ENCODE results near the gene TRMU.

TRMU gene

DNA sequence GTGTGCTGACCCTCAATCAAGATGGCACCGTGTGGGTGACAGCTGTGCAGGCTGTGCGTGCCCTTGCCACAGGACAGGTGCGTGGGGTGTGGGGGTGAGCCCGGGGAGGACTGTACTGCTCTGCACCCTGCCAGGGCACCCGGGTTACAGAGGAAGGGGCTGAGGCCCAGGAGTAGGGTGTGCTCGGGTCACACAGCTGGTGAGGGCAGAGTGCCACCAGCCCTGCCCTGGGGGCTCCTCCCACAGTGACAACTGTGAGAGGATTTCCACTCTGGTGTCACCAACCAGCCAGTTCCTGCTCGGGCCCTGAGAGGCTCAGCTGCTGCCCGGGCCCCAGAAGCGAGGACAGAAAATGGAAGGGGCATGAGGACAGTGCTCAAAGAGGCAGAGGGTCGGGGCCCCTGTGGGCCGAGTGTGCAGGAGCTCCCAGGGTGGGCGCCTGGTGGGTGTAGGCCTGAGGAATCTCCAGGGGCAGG is 20.5 kb downstream of the TRMU start:
- no peak for DNase-seq (ENCODE audit: low read depth in 2 of 2)

DNA sequence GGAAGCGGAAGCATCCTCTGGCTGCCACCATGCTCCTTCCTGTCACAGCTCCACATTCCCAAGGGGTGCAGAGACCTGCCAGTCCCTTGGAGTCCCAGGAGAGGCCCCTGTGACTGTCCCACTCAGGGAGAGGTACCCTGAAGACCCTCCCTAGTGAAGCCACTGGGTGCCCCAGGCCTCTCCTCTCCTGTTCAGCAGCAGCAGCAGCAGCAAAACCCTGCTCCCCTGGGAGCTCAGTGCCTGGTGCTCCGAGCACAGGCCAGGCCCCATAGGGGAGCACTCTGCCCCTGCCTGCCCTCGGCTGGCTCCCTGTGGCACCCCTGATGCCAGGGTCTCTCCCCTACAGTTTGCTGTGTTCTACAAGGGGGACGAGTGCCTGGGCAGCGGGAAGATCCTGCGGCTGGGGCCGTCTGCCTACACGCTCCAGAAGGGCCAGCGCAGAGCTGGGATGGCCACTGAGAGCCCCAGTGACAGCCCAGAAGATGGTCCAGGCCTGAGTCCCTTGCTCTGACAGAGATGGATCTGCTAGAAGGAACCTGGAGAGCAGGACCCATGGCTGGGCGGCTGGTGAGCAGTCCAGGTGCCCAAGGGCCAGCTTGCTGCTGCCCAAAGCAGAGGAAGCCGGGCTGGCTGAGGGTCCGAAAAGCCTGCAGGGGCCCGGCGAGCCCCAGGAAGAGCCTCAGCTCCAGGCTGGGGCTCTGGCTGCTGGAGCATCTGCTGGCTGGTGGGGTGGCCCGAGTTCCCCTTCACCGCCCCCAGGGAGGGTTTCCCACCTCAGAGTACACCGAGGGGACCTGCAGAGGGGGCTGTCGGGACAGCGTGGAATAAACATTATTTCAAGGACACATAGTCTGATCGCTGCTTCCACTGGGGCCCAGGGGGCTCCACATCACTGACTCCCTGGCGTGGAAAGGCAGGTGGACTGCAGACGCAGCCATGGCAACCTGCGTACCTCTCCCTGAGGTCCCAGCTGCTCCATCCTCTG is 21.3 kb downstream of the TRMU start:
- DNase-seq (ENCODE audit: low read depth in 2 of 2), result no peak

DNA sequence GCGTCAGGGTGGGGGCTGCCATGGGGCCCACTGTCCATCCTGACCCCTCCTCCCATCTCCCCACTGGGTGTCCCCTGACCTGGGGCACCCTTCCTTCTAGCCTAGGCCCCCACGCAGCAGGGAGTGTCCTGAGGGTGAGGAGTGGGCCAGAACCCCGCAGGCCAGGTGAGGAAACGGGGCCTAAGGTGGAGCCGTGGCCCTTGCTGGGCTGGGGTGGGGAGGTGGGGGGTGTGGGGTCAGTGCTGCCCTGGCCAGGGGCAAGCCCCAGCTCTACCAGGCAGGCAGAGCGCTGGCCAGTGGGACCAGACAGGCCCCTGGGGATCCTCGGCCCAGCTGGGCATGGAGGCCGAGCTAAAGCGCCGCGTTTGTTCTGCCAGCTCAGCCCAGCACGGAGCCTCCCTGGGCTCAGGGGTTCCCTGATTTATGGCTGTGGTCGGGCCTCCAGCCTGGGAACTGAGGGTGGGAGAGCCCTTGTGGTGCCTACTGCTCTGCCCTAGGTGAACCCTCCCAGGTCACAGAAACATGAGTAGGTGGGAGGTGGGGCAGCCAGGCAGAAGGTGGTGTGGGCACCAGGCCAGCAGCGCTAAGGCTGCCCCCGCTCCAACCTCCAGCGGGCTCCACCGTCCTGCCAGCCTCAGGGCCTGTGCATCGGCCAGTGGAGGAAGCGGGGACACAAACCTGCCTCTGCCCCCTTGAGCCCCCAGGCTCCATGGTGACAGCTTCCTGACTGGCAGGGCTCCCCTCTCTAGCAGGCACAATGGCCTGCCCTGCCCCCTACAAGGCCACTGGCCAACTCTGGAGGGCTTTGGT is 22.4 kb downstream of the TRMU start:
- DNase-seq (ENCODE audit: low read depth in 2 of 2), result no peak

DNA sequence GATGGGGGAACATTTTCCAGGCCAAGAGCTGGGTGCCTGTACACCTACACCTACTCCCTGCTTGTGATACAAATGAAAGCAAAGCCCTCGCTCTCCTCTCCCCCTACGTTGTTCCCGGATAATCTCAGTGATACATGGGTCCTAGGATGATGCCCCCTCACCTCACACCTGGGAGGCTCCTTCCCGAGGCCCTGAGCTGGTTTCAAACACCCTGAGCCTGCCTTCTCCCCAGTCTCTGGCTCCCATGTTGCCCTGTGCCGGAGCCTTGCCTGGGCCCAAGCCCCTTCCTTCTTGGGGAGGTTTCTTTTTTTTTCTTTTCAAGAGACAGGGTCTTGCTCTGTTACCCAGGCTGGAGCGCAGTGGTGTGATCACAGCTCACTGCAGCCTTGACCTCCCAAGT is 23.3 kb downstream of the TRMU start:
- DNase-seq (ENCODE audit: low read depth in 2 of 2), result no peak

DNA sequence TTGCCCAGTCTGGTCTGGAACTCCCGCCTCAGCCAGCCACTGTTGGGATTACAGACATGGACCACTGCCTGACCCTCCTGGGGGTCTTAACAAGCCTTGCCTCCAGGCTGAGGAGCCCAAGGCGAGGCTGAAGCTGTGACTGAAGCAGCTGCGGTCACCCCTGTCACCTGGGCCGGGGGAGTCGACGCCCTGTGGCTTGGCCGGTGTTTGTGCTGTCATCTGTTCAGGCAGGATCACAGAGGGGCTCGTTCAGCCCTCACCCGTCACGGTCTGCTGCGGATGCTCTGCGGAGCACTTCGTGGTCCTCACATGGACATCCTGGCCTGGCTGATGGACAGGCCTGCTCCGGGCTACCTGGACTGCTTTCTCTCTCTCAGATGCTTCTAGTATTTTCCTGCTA is 23.8 kb downstream of the TRMU start:
- DNase-seq (ENCODE audit: low read depth in 2 of 2), result no peak

DNA sequence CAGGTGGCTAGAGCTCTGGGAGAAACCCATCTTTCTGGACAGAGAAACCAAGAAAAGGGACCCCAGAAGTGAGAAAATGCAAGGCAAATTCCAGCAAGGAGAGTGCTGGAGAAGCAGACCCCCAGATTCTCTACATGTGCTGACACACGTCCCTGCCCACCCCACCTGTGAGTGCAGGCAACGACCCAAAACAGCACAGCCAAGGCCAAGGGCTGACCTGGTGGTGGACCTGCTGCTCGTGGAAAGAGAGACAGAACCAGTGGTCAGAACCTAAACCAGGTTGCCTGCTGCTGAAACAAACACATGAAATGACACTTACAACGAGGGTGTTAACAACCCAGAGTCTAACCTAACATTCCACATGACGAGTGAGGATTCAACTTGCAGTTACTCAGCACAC is 24.6 kb downstream of the TRMU start:
- no peak for DNase-seq (ENCODE audit: low read depth in 2 of 2)

DNA sequence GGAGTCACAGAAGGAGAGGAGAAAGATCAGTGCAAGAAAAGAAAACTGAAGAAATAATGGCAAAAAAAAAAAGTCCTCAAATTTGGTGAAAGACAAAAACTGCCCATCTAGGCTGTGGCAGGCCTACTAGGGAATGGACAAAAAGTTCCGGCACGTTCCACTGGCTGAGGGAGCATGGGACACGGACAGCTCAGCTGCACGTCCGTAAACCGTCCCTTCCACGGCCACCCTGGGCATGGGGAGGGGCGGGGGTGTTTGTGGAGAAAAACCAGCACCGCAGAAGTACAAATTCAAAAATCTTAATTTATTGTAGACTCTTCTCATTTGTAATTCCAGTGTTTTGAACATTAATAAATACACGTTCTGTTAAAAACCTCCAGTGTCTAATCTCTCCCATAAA is 25.4 kb downstream of the TRMU start:
- no peak for DNase-seq (ENCODE audit: low read depth in 2 of 2)

DNA sequence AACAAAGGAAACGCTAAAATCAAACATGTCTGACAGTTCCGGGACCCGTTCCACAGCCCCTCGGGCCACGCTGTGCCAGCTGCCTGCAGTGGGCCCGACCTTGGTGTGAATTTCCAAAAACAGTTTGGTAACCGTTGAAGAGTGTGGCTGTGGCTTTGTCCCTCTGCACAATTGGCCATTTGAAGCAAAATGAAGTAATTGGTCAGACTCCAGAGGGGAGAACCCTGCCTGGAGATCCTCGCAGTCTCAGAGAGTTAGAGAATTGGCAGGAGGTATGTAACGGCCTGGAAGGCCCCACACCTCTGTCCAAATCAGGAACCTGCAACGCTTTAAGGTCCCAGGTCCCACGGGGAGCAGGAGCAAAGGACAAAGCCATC is 26.3 kb downstream of the TRMU start:
- DNase-seq (ENCODE audit: low read depth in 2 of 2), result no peak

DNA sequence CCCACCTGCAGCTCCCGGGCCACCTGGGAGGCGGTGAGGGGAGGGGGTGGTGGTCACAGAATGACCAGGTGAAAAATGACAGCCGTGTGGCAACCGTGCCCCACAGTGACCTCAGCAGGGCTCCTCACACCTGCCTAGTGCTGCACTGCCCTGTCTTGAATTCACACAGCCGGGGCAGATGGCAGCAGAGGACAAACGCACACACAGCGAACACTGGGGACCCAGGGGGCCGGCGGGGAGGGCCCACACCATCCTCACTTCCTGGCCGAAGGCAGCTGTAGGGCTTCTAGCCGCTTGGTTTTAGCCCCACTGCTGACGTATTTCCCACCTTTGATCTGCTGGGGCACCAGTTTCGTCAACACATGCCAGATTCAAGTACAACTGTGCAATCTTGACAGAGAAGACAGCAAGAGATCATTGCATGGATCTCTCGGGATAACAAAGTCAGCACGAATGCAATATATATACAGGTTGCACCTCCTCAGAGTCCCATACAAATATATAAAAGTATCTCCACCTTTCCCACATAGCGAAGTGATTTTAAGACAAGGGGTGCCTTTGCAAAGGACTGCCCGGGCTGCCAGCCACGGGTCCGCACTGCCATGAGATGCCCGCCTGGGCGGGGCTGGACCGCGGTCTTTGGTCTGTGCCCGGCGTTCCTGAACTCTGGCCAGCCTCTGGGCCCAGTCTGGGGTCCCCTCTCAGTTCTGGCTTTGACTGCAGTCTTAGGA is 26.9 kb downstream of the TRMU start:
- no peak for DNase-seq (ENCODE audit: low read depth in 2 of 2)

DNA sequence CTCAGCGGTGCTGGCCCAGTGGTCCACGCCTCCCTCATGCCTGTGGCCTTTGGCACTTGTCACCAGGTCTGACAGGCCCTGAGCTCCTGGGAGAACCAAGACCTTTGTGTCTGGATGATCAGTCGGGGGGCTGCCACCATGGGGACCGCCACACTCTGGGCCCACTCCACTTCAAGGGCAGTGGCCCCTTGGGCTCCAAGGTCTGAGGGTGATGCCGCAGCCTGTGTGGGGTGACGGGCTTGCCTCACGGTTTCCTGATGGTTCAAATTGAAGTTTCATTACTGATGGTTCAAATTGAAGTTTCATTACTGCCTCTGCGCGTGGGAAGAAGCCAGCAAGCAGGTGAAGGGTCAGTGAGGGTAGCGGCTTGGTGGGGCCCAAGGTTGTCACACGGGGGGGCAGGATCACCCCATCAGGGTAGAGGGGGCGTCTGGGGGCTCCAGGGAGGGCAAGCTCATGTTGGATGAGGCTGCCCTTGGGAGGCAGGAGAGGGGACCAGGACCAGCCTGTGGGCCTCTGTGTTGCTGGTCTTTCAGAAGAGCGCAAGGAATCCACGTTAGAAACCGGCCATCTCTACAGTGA is 27.5 kb downstream of the TRMU start:
- no peak for DNase-seq (ENCODE audit: low read depth in 2 of 2)

DNA sequence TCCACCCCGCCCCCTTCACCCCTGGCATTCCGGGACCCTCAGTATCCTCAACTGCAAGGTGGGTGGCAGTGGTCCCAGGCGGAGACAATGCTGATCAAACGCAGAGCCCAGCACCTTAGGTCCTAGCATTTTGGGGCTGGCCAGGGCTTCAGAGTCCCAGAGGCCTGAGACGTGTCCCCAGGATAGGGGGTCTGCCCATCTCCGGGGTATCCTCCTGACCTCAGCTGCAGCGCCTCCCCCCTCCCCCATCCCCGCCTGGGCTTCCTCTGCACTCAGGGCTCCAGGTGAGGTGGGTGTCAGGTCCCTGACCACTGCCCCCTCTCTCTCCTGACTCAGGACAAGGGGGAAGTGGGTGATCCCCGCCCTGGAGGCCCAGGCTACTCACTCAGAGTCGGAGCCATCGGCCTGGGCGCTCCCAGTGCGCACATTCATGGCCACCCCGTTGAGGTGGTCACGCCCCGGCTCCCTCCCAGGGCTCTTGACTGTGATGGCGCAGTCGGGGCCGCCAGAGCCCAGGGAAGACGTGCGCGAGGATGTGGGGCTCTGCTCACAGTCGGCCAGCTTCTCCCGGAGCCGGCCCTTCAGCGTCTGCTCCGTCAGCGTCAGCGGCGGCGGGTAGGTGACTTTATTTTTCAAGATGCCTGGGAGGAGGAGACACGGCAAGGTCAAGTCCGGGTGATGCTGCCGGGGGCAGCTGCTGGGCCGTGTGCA is 28.3 kb downstream of the TRMU start:
- no peak for DNase-seq (ENCODE audit: low read depth in 2 of 2)

DNA sequence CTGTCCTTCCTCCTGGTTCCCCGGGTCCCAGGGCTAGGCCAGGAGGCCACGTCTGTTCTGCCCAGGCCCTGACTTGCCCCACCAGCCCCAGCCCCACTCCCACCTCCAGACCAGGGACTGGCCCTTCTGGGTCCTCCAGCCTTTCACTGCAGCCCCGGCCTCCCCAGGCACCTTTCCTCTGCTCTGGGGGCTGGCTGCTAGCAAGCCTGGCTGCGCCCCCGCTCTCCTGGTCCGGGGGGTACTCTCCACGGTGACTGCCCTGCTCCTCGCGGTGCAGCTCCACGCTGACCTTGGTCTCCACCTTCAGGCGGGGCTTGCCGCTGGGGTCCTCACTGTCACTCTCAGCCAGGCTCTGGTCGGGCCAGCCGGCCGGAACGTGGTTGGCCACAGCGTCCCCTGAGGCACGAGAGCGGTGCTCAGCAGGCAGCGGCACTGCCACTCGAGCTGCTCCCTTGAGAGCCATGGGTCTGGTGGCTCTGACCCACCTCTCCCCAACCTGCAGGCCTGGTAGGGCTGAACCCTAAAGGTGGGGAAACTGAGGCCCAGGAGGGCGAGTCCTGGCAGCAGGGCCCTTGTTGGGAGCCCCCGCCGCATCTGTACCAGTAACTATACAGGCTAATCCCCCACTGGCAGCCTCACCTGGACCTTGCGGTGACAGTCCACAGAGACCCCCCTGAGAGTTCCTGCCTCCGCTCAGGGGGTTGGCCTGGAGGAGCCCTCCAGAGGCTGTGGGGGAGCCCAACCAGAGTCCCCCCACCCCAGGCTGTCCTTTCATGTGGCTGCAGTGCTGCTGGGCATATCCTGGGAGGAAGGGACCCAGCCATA is 29.0 kb downstream of the TRMU start:
- DNase-seq (ENCODE audit: low read depth in 2 of 2), result no peak

DNA sequence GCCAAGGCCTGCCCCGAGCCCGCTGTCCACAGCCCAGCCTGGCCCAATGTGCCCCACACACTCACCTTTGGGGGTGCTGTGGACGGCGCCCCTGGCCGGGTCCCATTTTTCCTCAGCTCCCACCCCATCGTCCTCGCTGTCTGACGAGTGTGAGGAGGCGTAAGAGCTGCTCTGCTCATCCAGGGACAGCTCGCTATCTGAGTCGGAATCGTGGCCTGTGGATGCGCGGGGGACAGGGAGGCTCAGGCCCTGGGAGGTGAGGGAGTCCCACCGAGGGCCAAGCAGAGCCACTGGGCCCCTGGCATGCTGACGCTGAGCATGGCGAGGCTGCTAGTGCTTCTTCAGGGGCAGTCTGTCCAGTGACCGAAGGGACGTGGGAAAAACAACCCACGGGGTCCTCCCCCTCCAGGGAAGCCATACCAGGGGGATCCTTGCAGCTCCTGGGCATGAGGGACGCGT is 29.7 kb downstream of the TRMU start:
- no peak for DNase-seq (ENCODE audit: low read depth in 2 of 2)

DNA sequence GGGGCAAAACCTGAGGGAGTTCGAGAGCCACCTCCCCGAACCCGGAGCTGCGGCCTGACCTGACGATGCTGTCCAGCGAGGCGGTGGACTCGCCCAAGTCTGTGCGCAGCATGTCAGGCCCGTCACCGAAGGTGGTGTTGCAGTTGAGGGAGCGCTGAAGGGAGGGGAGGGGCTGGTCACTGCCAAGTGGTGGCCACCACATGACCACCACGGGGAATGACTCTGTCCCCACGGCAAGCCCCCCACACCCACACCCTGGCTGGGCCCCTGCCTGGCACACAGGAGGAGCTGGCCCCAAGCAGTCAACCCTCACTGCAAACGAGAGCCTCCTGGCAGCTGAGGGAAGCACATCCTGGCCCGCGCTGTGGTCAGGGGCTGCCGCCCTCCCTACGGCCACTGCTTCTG is 30.8 kb downstream of the TRMU start:
- DNase-seq (ENCODE audit: low read depth in 2 of 2), result no peak

DNA sequence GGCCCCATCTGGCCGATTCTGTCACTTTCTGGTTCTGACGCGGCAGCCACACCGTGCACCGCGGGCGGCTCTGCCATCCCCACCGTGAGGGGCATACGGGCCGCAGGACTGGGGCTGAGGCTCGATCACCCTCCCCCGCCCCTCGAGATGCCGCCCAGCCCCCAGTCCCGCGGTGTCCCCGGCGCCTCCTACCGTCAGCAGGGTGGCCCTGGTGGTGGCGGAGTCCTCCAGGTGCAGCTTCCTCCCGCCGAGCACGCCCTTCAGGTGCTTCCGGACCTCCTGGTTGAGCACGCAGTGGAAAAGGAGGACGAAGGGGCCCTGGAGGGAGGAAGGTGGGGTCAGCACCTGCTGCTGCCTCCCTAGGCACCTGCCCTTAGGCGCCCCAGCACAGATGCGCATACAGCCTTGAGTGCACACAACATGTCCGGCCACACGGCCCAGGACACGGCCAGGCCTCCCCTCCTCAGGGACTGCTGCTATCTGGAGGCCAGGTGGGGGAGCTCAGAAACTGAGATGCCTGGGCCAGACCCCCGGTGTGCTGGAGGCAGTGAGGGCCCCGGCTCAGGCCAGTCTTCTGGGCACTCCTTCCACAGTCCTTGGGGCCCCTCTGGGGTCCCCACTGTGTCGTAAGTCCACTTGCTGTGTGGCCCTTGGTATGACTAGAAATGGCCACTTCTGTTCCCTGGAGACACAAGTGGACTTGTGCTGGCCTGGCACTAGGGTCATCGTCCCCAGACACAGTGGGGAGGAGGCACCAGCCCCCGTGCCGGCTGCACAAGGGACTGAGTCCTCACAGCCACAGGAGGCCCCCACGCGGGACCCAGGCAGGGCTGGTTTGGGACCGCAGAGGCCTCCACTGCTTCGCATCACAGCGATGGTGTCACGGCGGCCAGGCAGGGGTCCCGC is 31.5 kb downstream of the TRMU start:
- no peak for DNase-seq (ENCODE audit: low read depth in 2 of 2)

DNA sequence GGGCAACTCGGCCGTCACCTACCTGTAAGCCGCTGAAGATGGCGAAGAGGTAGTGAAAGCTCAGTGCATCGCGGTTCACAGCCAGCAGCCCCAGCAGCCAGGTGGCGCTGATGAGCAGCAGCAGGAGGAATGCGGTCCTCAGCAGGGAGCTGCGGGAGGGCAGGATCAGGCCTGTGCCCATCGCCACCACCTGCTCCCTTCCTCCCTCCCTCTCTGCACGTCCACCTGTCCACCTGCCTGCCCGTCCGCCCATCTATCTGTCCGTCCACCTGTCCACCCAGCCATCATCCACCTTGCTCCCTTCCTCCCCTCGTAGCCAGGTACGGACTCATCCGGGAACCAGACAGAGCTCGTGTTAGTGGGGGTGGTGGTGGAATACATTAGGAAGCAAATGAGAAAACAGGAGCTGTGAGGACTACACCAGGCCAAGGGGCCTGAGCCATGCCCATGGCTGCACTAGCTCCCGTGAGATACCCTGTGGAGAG is 32.2 kb downstream of the TRMU start:
- DNase-seq (ENCODE audit: low read depth in 2 of 2), result peak; percentile 57 to 69

DNA sequence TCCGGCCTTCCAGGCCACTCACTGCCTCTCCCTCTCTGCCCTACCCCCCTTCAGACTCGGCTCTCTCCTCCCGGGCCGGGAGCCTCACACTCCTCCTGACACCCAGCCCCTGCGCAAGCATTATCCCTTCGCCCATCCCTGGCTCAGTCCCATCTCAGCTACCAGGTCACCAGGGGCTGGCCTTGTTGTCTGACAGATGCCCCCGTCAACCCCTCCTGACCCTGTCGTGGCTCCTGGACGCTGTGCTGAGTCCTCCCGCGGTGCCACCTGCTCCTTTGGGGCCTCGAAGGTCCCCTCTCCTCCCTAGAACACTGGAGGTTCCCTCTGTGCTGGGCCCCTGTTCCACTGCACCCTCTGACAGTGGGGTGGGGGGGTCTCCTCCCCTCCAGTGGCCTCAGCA is 32.9 kb downstream of the TRMU start:
- DNase-seq (ENCODE audit: low read depth in 2 of 2), result no peak

DNA sequence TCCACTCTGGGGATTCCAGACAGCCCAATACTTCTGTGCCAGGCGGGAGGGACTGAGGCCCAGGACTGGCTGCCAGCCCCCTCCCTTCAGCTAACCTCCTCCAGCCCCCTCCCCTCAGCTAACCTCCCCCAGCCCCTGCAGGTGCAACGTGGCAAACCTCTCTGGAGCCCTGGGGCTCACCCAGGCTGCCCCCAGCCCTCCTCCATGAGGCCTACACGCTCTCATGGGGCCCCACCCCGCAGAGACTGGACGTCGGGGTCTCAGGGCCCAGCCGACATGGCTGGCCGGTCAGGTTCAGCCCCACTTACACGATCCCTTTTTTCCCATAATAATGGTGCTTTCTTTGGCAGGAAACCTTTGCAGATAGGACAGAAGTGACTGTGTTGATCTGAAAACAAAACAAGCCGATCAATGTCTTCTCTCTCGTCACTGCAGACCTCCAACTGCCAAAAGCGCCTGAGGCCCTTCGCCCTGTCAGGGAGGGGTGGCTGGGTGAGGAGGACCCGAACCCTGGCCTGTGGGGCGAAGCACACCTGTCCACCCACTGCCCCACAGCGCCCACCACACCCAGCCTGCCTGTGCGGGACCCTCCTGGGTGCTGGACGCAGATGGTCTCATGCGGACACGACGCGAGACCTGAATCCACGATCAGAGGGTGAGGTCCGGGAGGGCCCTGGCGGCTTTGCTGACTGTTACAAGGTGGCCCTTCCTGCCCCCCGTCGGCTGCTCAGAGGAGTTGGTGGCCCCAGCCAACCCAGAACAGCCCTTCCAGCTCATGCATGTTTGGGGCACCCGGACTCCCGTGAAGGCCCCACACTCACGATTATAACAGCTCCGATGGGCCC is 33.6 kb downstream of the TRMU start:
- DNase-seq (ENCODE audit: low read depth in 2 of 2), result no peak
